C4-2B (cell line): ENCODE measurements around the gene CSE1L.

Experiments
- CTCF ChIP-seq: fragments of 450-650 bp; conservative IDR thresholded peaks from 2 replicates; pipeline ENCODE4 v1.5.1; 2017; ENCODE audit warnings: mild to moderate bottlenecking
- ZFX ChIP-seq: fragments of 450-650 bp; IDR thresholded peaks from 2 replicates; pipeline ENCODE4 v1.6.1; 2017

GRCh38 chr20:49045440-49046086, 549 bp upstream of the CSE1L start:
- no peak for TF ChIP-seq CTCF
- no peak for TF ChIP-seq ZFX
